Body of pancreas (tissue), 4 donors: ENCODE results near the gene HUS1B.

Source experiments
- POLR2A ChIP-seq, 3 donors: fragments of 450-650 bp; IDR thresholded peaks; one replicate each; pipeline ENCODE4 v1.6.1; 2016; ENCODE audit warnings: antibody characterized with exemption in 3 of 3, mild to moderate bottlenecking in 2 of 3
- TF ChIP-seq, protein P1 (sequence below), 7 experiments: fragments of 450-650 bp in 4 of 7; fragments of 200-600 bp in 3 of 7; sonication (generic) in 3 of 7; IDR thresholded peaks; one replicate each; pipeline ENCODE4 v1.5.1; 2016 to 2019; ENCODE audit warnings: antibody characterized with exemption in 7 of 7

DNA sequence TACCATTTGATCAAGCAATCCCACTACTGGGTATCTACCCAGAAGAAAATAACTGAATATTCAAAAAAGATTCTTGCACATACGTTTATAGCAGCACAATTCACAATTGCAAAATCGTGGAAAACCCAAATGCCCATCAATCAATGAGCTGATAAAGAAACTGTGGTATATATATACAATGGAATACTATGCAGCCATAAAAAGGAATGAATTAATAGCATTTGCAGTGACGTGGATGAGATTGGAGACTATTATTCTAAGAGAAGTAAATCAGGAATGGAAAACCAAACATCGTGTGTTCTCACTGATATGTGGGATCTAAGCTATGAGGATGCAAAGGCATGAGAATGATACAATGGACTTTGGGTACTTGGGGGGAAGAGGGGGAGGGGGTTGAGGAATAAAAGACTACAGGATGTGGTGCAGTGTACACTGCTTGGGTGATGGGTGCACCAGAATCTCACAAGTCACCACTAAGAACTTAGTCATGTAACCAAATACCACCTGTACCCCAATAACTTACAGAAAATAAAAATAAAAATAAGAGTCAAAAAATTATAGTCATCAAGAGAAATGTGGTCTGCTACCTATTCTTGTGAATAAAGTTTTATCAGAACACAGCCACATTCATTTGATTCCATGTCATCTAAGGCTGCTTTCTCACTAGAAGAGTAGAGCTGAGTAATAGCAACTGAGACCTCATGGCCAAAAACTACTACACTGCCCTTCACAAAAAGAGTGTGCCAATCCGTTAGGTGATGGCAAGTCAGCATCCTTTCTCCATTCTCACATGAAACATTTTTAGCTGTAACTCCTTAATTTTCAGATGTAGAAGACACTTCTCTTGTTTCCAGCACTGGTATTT lies 8.7 kb upstream of the HUS1B start:
- TF ChIP-seq, protein P1, sequence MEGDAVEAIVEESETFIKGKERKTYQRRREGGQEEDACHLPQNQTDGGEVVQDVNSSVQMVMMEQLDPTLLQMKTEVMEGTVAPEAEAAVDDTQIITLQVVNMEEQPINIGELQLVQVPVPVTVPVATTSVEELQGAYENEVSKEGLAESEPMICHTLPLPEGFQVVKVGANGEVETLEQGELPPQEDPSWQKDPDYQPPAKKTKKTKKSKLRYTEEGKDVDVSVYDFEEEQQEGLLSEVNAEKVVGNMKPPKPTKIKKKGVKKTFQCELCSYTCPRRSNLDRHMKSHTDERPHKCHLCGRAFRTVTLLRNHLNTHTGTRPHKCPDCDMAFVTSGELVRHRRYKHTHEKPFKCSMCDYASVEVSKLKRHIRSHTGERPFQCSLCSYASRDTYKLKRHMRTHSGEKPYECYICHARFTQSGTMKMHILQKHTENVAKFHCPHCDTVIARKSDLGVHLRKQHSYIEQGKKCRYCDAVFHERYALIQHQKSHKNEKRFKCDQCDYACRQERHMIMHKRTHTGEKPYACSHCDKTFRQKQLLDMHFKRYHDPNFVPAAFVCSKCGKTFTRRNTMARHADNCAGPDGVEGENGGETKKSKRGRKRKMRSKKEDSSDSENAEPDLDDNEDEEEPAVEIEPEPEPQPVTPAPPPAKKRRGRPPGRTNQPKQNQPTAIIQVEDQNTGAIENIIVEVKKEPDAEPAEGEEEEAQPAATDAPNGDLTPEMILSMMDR (IDR thresholded peaks at IDR 0.05) = no peak
- TF ChIP-seq POLR2A (IDR thresholded peaks at IDR 0.05) = no peak
